Right lobe of liver (tissue), 6 donors: ENCODE results near the gene TTC9. TPM values are rescaled to one million over a fixed set of nuclear protein-coding genes. Genes with fewer than 3 reads are reported as not detected.

Experiments used
- ATAC-seq, 4 donors: fragments of 200-7000 bp; cut with Tn5 transposase; one replicate each; pipeline ENCODE4 v1.9.1; 2020; ENCODE audit warnings: mild to moderate bottlenecking in 4 of 4, moderate library complexity in 4 of 4
- DNase-seq, 3 donors: peaks; one replicate each; pipeline ENCODE4 v3.0.0-alpha.2; 2020
- H3K27ac ChIP-seq, 3 donors: fragments of 200-600 bp; one replicate each; pipeline ENCODE4 v1.8.0; 2022
- H3K27me3 ChIP-seq, 2 donors: fragments of 200-600 bp; one replicate each; pipeline ENCODE4 v1.8.0; 2022
- H3K36me3 ChIP-seq, 4 donors: fragments of 200-600 bp; sonication (generic) in 1 of 4; one replicate each; pipeline versions ENCODE4 v1.5.1 to v1.8.0; 2017 to 2022; ENCODE audit warnings: control low read depth in 1 of 4
- H3K4me1 ChIP-seq, 4 donors: fragments of 200-600 bp; sonication (generic) in 1 of 4; one replicate each; pipeline versions ENCODE4 v1.5.1 to v1.8.0; 2017 to 2022; ENCODE audit warnings: control low read depth in 1 of 4
- H3K4me3 ChIP-seq, 3 donors: fragments of 200-600 bp; one replicate each; pipeline ENCODE4 v1.8.0; 2022
- H3K9me3 ChIP-seq, 4 donors: fragments of 200-600 bp; sonication (generic) in 1 of 4; one replicate each; pipeline versions ENCODE4 v1.5.1 to v1.8.0; 2017 to 2022; ENCODE audit warnings: control low read depth in 1 of 4
- CTCF ChIP-seq, 4 donors: fragments of 200-600 bp in 3 of 4; fragments of 450-650 bp in 1 of 4; IDR thresholded peaks; one replicate each; pipeline versions ENCODE4 v1.5.1 to v1.8.0; 2016 to 2022; ENCODE audit warnings: antibody characterized with exemption in 4 of 4, mild to moderate bottlenecking in 2 of 4
- POLR2A ChIP-seq: fragments of 450-650 bp; IDR thresholded peaks from one replicate; pipeline ENCODE4 v1.6.1; 2017; ENCODE audit warnings: antibody characterized with exemption, mild to moderate bottlenecking
- WGBS: methylation state at CpG from one replicate; pipeline ENCODE4 v1.1.6; 2018; ENCODE audit warnings: low coverage, low lambda C conversion rate; ENCODE audit not compliant: insufficient coverage; ENCODE audit errors: missing lambda C conversion rate; 5-methylcytosine and 5-hydroxymethylcytosine counted together
- intact Hi-C, 2 donors: fragments of 100-400 bp; cut with DNase I; formaldehyde crosslinking; loops; one replicate each; pipeline versions ENCODE4 v1.11.2 to v1.14.1; 2022
- total RNA-seq, 6 experiments: library from RNA; depleted of rRNA in 2 of 6; stranded (reverse); fragments of >200 nt in 2 of 6; fragmentation: NEBNext Ultra II Directional in 3 of 6; extraction: Animal tissue kit (Norgen Biotek cat#: 25700) in 3 of 6; gene quantifications; one replicate each; pipeline versions ENCODE4 v1.1.0 to v1.2.4, GENCODE V29; 2016 to 2023
- donor health status: DM: no; HTN: yes; CAD: no.
- donor health status: DM: no; HTN: no; CAD: no.
- donor health status: DM: no; HTN: no; CAD: no.
- donor health status: DM: no; HTN: yes; CAD: no.
- donor health status: DM: no; HTN: yes; CAD: no.

Gene TTC9
- total RNA-seq, 6 experiments from 2014 or later: 0.15 to 5.5 (median 2.8) TPM

- Histone ChIP-seq H3K36me3 (no peaks in the 10 kb centered on the region), H3K27ac (peak overlapping the region in 2 of 3 donors; percentile 5 to 69), H3K4me3 (no peak overlapping the region), H3K9me3 (no peaks in the 10 kb centered on the region), H3K27me3 (no peaks in the 10 kb centered on the region), H3K4me1 (peaks cover 0 to 12% (median 0%) of the 10 kb centered on the region in 4 donors)
- intact Hi-C loops: no loop called here
- DNase-seq (peak in 1 of 3 donors; percentile 77), ATAC-seq (peak; percentile 50 to 78 (median 68))
- 22% methylated on average over 3 of the region's 4 CpGs for WGBS
- no peak for TF ChIP-seq POLR2A
- TF ChIP-seq CTCF (IDR thresholded peaks at IDR 0.05): no peak
Observed at GRCh38 chr14:70663707-70664179, 22.0 kb downstream of the TTC9 start.

GRCh38 chr14:70664698-70665447, 23.2 kb downstream of the TTC9 start:
- no peak overlapping the region for H3K4me3 ChIP-seq
- H3K9me3 ChIP-seq: no peaks in the 10 kb centered on the region
- intact Hi-C loops: no loop called here
- no peak for TF ChIP-seq POLR2A
- TF ChIP-seq CTCF (IDR thresholded peaks at IDR 0.05): no peak
- peak overlapping the region in 2 of 3 donors; percentile 56 to 69 for H3K27ac ChIP-seq
- H3K4me1 ChIP-seq: peaks cover 0 to 12% (median 0%) of the 10 kb centered on the region in 4 donors
- H3K36me3 ChIP-seq: no peaks in the 10 kb centered on the region
- DNase-seq (no peak), ATAC-seq (peak; percentile 7 to 37 (median 9))
- H3K27me3 ChIP-seq: no peaks in the 10 kb centered on the region
- 28% methylated on average over 4 of the region's 6 CpGs for WGBS

DNA sequence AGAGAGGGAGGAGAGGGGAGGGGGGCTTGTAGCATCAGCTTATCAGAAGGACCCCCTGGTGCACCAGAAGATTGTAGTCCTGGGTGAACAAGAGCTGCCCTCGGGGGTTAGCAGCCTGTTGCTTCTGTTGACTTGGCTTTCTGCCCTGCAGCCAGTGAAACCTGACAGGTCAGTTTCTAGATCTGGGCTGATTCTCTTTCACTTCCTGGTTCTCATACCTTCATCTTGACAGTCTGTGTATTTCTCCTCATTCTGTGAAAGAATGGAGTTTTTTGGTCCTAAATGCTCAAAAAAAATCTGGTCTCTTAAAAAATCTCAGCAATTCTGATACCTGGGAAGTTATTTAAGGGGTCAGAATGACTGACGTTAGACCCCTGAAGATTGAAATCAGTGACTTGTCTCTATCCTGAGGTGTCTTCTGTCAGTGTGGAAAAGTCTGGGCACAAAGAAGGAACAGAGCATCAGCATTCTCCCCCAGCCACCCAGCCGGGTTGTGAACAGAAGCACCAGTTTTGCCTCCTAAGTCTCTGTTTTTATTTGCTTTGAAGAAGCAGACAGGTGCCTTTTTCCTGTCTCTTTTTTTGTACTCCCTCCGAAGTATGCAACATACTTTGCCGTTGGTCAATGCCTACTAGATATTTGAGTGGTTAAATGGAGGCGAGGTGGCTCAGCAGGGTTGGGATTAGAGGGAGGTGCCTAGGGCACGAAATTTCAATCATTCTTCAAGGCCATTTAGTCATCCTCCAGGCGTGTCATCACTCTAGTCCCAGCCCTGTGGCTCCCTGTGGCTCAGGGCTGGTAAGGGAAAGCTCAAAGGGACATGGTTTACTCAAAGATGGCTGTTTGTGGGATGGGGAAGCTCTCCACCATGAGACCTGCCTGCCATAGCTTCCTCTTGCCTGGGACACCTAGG, 24.0 kb downstream of the TTC9 start:
- Histone ChIP-seq H3K9me3 (no peaks in the 10 kb centered on the region), H3K4me3 (no peak overlapping the region), H3K27me3 (no peaks in the 10 kb centered on the region), H3K27ac (peak overlapping the region in 2 of 3 donors; percentile 56 to 69), H3K4me1 (peaks cover 0 to 12% (median 0%) of the 10 kb centered on the region in 4 donors), H3K36me3 (no peaks in the 10 kb centered on the region)
- 40% methylated on average over 7 of the region's 8 CpGs for WGBS
- no peak for TF ChIP-seq POLR2A
- no peak for TF ChIP-seq CTCF (IDR thresholded peaks at IDR 0.05)
- intact Hi-C loops: no loop called here
- DNase-seq (peak in 2 of 3 donors; percentile 68 to 77), ATAC-seq (peak; percentile 60 to 78 (median 74))

DNA sequence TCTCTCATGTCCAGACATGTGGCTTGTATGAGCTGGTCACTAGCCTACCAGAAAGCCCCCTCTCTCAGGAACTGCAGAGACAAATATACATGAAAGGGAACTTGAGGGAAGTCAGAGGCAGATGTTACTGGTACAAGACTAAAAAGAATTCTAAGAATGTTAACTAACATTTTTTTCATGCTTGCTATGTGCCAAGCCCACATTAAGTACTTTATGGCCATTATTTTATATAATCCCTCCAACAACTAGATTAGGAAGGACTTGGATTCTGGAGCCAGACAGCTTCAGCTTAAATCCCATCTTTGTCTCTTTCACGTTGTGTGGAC, 24.6 kb downstream of the TTC9 start:
- intact Hi-C loops: no loop called here
- ATAC-seq (no peak), DNase-seq (no peak)
- H3K4me1 ChIP-seq: peaks cover 0 to 12% (median 0%) of the 10 kb centered on the region in 4 donors
- no peaks in the 10 kb centered on the region for H3K9me3 ChIP-seq
- no peak overlapping the region for H3K27ac ChIP-seq
- WGBS: 80% methylated on average over 1 of the region's 1 CpG
- TF ChIP-seq POLR2A (no peak), CTCF (IDR thresholded peaks at IDR 0.05) (no peak)
- H3K27me3 ChIP-seq: no peaks in the 10 kb centered on the region
- no peaks in the 10 kb centered on the region for H3K36me3 ChIP-seq
- H3K4me3 ChIP-seq: no peak overlapping the region
